Urothelium cell line (cell line): ENCODE measurements around the gene HAND2.

ENCODE experiments used
- DNase-seq: peaks from one replicate; pipeline ENCODE4 v3.0.0; 2011; ENCODE audit warnings: low spot score, mixed read lengths
- FAIRE-seq: peaks from 2 replicates; lab custom pipeline; 2011; peaks lifted over from hg19 to GRCh38; lab: Jason Lieb, UNC

Gene HAND2

DNA sequence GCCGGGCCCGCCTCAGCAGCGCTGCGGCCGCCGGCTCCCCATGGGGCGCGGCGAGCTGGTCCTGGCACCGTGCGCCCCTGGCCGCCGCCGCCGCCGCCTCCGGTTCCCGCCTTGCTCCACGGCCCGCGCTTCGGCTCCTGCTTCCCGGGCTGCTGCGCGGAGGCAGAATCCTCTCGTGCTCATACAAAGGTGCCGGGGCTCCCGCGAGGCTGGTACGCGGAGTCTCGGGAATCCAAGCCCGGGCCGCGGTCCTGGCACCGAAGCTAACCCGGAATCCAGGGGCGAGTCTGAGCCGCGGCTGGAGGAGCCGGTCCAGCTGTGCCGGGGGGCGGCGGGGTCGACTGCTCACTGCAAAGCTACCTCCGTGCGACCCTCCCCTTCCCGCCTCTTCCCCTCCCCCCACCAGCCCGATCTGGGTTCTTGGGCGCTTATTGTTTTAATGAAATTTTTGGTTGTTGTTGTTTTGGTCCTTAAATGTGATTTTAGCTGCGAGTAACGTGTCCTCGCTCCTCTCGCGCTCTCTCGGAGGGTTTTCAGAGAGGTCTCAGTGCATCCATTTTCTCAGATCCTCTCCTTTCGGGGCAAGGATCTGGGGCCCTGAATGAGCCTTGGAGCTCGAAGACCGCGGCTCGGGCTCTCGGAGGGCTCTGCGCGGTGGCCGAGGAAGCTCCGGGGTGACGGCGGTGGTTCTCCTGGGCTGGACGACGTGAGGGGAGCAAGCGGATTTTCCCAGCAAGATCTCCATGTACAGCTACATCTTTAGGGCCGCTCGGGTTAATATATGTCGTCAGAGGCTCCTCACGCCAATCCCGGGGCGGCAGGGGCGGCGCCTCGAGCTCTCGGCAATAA lies at the start of gene HAND2:
Gene HAND2 (minus strand): TSS at position 753 of the 849 bp plus-strand sequence. CDS start 940 bp downstream, outside the sequence.
- DNase-seq: peak; percentile 75
- no peak for FAIRE-seq

DNA sequence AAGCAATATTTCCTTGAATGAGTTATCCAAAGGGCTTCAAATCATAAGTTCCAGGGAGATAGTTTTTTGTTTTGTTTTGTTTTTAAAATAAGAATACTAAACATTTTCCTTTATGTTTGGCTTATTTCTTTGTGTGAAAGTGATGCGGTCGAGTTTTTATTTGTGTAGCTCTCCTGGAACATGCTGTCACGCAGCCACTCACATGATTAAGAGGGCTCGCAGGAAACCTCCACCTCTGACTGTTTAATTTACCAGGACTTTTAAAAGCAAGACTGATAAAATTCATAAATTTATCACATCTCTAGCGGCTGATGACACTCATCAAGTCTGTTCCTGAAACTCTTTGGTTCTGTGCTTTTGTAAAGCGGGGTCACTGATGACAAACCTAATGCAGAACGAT lies 48.9 kb upstream of the HAND2 start:
- FAIRE-seq (no peak), DNase-seq (no peak)

DNA sequence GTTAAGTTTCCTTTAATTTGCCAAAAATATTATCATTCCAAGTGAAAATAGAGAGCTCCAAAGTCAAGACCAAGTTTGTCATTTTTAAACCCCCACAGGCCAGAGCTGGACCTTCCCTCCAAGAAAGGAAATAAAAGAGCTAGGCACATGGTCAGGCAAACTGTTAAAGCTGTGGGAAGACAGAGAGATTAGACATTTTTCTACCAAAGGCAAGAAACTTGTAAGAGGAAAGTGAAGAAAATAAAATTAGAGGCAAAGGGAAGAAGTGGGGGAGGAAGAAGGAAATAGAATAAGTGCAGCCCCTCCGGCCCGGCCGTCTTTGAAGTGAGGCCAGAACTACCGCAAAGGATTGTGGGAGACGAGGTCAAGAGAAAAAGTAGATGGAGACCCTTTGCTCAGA lies 47.9 kb upstream of the HAND2 start:
- no peak for FAIRE-seq

DNA sequence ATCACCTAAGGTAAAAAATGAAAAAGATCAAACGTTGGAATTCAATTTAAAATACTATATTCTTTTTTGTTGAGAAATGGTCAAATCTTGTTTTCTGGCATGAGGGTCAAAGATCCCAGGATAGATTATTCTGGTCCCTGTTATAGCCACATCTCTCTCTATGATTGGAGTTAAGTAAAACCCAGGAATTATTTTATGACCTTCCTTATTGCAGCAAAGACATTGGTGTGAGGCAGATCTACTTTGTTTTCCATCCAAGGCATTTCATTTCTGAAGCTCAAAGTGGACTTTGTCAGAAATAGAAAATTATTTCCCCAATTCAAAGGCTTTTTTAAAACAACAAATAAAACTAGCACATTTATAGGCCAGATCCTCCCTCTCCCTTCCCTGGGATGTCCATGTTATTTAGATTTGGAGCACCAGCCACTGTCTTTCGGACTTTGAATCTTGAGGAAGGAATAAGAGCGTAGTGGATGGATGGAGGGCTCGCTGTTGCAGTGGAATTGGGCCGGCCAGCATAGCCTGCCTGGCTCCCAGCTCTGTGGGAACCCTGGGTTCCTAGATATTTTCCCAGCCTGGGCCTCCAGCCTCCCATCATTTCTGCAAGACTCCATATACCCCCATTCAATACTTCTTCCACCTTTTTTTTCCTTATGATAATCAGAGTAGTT lies 45.6 kb upstream of the HAND2 start:
- FAIRE-seq (no peak), DNase-seq (no peak)

More for the DNA sequence above, 47.9 kb upstream of the HAND2 start:
- DNase-seq: no peak

DNA sequence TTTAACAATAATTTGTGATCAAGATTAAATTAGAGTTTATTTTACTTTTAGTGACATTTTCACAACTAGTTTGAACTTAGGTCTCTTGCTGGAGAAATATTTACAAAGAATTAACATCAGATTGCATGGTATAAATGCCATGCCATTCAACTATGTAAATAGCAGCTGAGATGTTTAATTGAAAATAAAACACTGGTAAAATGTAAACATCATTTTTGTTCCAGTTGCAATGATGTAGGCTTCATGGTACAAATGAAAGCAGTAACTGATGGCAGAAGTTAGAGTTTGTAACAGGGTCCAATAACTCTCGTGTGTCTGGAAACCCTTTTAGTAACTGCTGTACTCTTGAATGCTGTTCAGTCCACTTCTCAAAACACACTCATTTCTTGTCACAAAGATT lies 43.7 kb upstream of the HAND2 start:
- no peak for FAIRE-seq

DNA sequence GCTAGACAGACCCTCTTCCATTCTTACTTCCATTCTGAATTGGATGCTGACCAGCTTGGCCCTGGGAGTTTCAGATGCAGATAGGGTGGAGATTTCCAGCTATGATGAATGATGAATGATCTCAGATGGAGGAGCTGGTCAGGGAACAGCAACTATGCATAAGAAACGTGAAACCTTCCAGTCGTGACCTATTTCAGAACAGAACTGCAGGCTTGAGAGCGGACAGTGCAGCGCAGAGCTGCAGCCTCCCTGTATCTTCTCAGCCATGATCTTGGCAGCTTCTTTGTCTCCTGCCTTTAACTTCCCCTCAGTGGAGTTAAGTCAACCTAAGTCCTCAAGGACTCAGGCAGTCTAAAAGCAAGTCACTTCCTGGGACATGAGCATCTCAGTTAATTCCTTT lies 43.3 kb upstream of the HAND2 start:
- DNase-seq: no peak
- no peak for FAIRE-seq

More for the DNA sequence above, 43.7 kb upstream of the HAND2 start:
- DNase-seq: no peak

DNA sequence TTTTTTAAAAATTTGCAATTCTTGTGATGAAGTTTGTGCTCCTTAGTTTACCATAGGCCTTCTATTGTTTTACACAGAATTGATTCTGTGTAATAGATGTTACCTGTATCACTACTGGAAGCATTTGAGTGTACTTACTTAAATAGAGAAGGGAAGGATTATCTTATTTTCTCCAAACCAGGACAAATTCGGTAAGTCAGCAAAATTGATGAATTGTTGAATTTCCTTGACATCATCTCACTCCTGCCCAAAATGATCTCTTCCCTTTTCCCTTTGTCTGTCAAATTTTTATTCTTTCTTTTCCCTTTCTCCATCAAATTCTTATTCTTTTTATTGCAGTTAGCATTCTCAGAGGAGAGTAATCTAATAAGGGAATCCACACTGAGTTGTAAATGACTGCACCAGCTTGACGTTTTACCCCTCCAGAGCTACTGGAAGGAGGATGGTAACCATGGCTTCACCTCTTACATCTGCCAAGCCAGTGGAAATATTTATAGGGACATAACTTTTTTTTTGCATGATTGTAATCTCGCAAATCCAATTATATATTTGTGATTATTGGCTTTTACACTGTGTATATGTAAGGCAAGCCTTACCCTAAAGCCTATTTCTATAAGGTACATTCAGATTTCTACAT lies 42.6 kb upstream of the HAND2 start:
- no peak for FAIRE-seq
- DNase-seq: no peak

DNA sequence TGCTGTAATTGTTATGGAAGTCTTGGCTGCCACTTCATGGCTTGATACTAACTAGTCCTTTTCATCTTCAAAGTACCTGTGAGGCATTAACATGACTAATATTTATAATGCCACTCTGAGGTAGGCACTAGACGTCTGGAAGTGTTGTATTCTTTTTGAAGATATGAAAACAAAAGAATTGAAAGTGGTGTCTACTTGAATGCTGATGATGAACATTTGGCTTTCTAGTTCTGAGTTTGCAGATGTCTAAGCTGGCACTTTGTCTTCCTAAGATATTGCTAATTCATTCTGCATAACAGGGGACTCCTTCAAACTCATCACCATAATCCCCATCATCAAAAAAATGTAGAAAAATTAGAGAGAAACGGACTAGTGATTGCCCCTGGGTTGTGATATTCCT lies 41.6 kb upstream of the HAND2 start:
- DNase-seq: no peak
- FAIRE-seq: no peak

DNA sequence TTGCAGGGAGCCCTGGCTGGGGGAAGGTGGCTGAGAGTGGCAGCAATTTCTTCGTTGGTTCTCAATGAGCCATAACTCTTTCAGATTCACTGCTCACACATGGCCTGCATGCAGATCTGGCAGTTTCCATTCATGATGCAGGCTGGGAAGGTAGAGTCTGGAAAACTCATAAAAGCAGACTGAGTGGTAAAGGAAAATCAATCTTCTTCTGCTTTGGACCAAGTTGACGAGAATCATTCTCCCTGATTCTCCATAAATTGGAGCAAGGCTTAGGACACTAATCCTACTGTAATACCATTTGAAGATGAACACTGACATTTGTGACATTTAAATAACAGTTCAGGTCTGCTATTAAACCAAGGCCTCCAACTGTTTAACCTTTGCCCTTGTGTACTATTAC lies 35.3 kb upstream of the HAND2 start:
- FAIRE-seq (no peak), DNase-seq (no peak)

DNA sequence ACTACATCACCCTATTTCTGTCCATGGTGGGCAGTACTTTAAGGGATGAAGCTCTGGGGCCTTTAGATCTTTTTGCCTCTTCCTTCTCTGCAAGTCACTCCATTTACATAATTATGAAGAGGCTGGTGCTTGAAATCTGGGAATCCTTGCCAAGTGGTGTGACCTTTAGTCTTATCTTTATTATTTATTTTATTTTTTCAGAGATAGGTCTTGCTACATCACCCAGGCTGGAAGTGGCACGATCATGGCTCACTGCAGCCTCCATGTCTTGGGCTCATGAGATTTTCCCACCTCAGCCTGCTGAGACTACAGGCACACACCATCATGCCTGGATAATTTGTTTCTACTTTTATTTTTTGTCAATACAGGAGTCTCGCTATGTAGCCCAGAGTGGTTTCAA lies 34.4 kb upstream of the HAND2 start:
- DNase-seq (no peak), FAIRE-seq (no peak)

DNA sequence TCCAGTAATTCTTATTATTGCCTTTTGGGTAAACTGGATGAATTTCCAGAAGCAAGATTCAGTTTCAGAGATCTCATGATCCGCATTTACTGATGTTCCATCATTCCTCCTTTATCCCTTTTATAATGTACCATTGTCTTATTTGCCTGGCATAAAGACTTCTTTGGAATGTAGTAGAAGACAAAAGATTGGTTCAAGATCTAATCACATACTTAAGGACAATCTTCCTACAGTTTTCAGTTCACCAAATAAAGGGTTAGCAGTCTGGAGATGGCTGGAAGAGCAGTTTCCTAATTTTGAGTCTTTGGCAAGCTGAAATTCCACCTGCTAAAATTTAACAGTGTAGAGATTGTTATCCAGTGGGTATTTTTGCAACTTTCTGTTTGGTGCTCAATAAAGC lies 30.9 kb upstream of the HAND2 start:
- FAIRE-seq: no peak
- DNase-seq: no peak

DNA sequence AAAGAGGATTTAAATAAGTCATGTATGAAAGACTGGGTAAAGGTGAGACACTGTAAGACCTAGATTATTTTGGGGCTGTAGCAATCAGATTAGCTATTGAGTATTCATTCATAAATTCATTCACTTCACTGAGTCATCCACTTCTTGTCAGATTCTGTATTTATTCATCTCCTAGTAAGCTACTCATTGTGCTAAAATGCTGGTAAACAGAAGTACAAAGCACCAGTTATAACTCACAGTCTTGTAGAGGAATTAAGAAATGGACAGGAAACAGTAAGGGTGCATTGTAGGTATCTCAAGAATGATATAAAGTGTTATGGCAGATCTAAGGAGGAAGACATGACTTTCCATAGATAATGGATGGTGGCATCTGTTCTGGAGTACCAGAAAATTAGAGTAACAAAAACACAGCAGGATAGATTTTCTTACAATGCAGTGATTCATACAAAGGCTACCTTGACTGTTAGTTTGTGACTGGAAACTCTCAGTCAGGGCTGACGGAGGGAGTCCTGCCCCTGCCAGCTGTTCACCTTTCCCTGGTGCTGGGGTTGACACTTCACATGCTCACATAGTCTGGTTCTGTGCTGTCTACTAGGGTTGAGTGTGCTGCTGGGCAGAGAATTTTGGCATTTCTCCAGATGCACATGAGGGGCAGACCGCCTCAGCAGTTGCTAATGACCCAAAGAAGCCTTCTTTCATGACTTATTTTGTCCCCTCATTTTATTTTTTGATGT lies 26.5 kb upstream of the HAND2 start:
- no peak for DNase-seq
- no peak for FAIRE-seq

DNA sequence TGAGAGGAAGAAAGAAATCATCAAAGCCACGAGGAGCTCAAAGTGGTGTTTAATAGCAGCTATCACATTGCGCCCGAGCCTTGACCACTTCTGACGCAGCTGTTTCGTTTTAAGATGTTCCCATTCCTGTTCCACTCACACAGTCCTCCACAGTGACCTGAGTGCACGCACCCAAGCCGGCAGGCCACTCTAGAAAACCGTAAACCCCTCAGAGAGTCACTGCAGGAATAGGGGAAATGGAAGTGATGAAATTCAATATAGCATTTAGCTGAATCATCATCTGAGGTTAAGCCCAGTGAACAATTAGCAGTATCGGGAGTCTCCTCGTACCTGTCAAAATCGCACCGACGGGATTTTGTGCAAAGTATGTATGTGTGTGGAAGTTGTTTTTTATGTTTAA lies 17.9 kb upstream of the HAND2 start:
- DNase-seq: no peak
- no peak for FAIRE-seq

DNA sequence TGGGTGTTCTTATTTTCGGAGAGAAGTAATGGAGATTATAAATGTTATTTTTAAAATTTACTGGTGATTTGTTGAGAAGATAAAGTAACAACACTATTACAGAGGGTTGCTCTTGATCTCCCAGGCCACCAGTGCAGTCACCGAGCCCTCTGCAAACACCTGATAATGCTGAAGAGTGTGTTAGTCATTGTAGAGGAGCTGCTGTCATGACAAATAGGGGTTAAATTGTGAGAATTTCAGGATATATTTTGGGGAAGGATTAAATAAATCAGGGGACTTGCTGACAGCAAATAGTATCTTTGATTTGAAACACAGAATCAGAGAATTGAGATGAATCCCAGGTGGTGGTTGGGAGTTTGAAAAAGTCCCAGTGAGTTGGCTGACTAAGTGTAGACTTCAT lies 16.7 kb upstream of the HAND2 start:
- FAIRE-seq (no peak), DNase-seq (no peak)

DNA sequence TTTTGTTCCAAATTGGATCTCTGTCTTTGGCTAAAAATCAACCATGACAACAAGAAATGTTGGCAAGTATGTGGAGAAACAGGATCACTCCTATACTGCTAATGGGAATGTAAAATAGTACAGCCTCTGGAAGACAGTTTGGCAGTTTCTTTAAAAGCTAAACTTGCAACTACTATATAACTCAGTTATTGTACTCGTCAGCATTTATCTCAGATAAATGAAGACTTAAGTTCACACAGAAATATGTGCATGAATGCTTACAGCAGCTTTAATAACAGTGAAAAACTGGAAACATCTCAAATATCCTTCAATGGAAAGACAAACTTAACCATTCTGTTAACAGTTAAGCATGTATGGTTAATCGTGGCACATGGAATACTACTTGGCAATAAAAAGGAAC lies 15.4 kb upstream of the HAND2 start:
- DNase-seq: no peak
- no peak for FAIRE-seq

DNA sequence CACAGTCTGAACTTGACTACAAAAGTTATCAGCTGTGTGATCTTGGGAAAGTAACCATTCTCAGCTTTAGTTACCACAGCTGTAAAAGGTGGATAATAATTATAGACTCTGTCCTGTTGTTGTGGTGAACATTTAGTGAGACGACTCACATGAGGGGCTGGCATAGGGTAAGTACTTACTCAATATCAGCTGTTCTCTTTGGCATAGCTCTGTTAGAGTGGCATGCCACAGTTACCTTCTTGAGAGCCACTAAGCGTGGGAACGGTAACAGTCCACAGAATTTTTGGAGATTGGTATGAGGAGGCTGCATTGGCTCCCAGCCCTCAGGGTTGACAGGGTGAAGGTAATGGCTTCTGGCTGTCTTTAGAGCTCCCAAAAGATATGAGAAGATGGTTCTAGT lies 13.2 kb upstream of the HAND2 start:
- FAIRE-seq (no peak), DNase-seq (no peak)

DNA sequence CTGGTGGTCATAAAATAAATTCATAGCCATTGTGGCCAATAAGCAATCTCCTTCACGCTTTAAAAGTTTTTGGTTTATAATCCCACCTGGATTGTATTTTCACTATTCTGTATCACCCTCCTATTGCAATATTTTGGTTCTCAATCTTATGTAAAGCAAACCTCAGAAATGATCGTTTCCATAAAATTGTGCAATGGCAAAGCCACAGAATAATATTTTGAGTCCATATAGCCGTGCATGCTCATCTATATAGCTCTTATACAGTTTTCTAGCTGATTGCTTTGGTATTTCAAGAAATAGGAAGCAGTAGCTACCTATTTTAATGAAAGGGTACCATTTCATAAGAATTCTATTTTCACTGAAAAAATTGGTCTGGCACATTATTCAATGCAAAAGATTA lies 10.0 kb upstream of the HAND2 start:
- DNase-seq: no peak
- FAIRE-seq: no peak

DNA sequence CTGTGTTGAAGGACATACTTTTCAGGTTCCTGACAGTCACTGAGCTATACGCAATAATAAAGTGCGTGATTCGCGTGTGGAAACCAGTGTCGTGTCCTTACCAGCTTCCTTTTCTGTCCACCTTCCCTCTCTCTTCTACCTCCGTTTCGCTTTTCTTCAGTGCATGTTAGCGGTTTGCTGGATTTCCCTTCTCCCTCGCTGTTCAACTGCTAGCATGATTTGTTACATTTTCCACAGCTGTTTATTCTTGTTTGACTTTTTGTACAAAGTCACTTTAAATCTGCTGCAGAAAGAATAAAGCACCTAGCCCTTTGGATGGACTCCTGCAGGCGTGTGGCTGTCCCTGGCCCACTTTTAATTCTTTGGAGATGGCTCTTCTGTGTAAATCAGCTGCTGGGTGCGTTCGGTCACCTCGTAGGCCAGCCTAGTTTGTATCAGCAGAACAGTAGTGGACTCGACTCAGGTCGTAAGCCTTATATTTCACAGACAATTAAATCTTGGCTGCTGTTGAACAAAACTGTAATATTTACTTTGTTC lies 8.9 kb upstream of the HAND2 start:
- FAIRE-seq (no peak), DNase-seq (no peak)

DNA sequence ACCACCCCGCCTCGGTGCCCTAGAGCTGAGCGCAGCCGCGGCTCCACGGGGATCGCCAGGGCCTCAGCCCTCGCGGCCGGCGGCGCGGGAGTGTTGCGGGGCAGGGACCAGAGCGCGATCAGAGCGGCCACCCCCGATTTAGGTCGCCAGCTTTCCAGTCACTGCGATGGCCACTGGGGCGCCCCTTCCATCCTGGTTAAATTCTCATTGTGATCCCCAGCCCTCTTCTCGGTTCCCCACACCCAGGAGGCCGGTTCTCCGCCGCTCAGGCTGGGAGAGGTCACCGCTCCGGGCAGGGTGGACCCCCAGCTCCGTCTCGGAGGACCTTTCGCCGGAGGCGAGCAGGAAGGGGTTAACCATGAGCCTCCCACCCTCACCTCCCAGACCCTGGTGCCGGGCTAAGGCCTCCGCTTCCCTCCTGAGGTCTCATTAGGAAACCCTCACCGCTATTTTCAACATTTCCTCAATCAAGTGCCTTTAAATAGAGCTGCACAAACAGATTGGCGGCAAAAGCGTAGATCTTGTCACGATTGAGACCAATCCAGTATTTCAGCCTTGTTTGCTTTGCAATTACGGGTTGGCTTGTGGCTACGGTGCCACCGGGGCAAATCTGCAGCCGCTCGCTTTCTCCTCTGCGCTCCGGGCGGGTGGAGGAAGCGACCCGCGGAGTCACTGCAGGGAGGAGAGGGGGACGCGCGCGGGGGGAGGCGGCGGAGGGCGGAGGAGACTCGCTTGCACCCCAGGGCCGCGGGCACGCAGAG lies 8.3 kb upstream of the HAND2 start:
- DNase-seq (no peak), FAIRE-seq (no peak)

DNA sequence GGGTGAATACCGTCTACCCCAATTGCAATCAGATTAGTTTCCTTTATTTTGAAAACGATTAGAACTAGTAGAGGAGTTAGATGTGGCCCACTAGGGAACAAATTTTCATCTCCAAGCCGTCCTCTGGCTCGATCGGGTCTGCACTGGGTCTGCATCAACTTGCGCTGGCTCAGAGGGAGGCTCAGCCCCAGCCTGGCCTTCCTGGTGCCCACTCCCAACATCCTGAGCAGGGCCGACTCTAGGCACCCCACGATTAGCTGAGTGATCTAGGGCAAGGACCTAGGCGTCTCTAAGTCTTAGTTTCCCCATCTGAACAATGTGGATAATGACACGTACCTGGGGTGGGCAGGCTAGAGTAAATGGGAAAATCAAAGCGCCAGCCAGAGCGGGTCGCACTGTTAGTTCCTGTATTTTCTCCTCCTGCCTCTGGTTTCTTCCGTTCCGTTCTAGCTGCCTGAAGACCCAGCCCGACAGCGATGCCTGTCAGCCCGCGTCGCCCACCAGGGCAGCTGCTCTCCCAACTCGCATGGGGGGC lies 7.7 kb upstream of the HAND2 start:
- FAIRE-seq (no peak), DNase-seq (no peak)
